ENCODE measurements around the gene ASPG.

Gene ASPG

GRCh38 chr14:104085032-104085888, at the start of gene ASPG:
TSS of gene ASPG (plus strand) at chr14:104085700. CDS start at chr14:104085771, 71 bp downstream.
- TF ChIP-seq CTCF (IDR thresholded peaks at IDR 0.05; ENCODE audit: control extremely low read depth, extremely low read depth, low read depth, missing control alignments): no peak
- DNase-seq (ENCODE audit: extremely low spot score): no peak
- POLR2A ChIA-PET: no interaction called here
- CTCF ChIA-PET: interaction anchor here (1.0 to 1.5 kb wide), 2 partner anchors 9 to 13 kb away, joined by 4 to 8 read pairs; no protein-coding TSS in a partner anchor

DNA sequence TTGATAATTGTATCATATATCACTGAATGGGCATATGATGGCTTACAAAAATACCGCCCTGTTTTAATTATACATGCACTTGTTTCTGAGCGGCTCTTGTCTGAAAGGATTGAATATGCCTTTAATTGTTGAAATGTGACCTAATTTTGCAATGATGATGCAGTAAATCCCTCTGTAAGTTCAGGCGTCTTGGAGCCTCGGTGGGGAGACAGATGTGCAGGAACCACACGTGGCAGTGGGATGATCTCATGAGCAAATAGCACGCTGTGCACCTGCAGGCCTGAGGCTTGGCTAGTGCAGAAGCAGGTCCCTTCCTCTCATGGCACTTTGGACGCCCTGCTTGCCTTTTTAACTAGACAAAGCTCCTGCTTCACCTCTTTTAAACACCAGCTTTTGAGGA, 49.3 kb upstream of the ASPG start:
- ChIA-PET POLR2A (no interaction called here), CTCF (interaction anchor here (0.9 to 1.3 kb wide), 3 partner anchors 9 to 92 kb away, joined by 3 read pairs; no protein-coding TSS in a partner anchor)
- TF ChIP-seq CTCF (IDR thresholded peaks at IDR 0.05; ENCODE audit: control extremely low read depth, extremely low read depth, low read depth, missing control alignments): no peak
- no peak for DNase-seq (ENCODE audit: extremely low spot score)

DNA sequence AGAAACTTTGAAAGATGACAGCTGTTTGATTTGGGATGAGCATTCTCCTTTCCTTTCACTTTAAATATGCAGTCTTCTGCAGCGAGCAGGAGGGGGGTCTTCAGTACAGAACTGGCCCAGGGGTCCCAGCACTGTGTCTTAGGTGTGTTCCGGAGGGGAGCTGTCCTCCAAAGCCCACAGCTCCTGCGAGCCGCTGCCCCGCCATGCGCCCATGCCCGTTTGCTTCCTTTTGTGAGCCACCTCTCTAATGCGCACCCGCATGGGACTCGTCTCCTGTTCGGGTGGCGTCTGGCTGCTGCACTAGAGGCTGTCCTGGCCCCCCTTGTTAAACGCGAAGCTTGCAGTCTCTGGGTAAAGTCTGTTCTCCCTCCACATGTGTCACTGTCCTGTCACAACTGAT, 48.4 kb upstream of the ASPG start:
- TF ChIP-seq CTCF (IDR thresholded peaks at IDR 0.05; ENCODE audit: control extremely low read depth, extremely low read depth, low read depth, missing control alignments): no peak
- ChIA-PET POLR2A (no interaction called here), CTCF (interaction anchor here (0.9 to 1.3 kb wide), 3 partner anchors 10 to 92 kb away, joined by 3 read pairs; no protein-coding TSS in a partner anchor)
- no peak for DNase-seq (ENCODE audit: extremely low spot score)

DNA sequence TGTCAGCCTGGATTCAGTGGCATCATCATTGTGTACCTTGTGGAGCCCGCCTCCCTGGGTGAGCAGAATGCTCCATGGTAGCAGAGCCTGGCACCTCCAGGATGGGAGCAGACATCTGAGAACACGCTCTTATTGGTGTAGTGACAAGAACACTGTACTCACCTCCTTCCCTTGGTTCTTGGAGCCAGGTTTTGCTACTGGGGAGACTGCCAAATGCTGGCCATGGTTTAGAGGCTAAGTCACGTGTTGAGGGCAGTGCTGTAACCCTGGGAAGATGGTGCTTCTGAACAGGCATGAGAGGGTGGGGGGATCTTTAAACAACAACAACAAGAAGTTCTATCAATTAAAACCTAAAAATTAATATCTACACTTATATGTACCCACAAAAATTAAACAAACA, 47.6 kb upstream of the ASPG start:
- POLR2A ChIA-PET: no interaction called here
- CTCF ChIA-PET: no interaction called here
- no peak for DNase-seq (ENCODE audit: extremely low spot score)
- no peak for TF ChIP-seq CTCF (IDR thresholded peaks at IDR 0.05; ENCODE audit: control extremely low read depth, extremely low read depth, low read depth, missing control alignments)

DNA sequence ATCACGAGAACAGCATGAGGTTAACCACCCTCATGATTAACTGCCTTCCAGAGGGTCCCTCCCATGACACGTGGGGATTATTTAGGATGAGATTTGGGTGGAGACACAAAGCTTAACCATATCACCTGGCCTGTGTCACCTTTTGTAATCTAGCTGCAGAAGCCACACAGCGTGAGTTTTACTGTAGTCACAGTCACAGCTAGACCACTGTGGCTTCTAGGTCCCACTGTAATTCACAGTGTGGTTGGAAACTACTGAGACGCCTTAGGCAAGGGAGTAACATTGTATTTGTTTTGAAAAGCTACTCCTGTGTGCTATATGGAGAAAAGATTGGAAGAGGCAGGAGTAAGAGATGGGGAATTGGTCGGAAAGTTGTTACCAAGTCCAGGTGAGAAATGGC, 46.3 kb upstream of the ASPG start:
- ChIA-PET CTCF (no interaction called here), POLR2A (no interaction called here)
- TF ChIP-seq CTCF (IDR thresholded peaks at IDR 0.05; ENCODE audit: control extremely low read depth, extremely low read depth, low read depth, missing control alignments): no peak
- DNase-seq (ENCODE audit: extremely low spot score): no peak

DNA sequence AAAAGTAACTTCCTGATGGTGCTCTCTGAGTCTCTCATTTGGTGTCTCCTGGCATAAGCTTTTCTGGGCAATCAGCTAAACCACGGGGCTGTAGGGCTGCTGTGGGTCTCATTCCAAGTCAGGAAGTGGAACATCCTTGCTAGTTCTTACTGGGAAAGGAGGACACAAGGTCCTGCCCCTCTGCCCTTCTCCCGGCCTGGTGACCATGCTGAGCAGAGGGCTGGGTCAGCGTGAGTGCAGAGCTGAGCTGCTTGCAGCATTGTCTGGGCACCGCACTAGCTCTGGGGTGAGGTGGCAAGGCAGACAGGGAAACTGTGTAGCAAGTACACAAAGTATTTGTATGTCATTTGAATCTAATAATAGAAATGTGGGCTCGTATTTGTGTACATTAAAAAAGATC, 45.0 kb upstream of the ASPG start:
- ChIA-PET CTCF (interaction anchor here (1.4 kb wide), 1 partner anchor 37 kb away, joined by 4 read pairs; no protein-coding TSS in a partner anchor), POLR2A (no interaction called here)
- DNase-seq (ENCODE audit: extremely low spot score): no peak
- TF ChIP-seq CTCF (IDR thresholded peaks at IDR 0.05; ENCODE audit: control extremely low read depth, extremely low read depth, low read depth, missing control alignments): no peak
